HepG2 (cell line): ENCODE data around the gene IL1RAPL2.

Source experiments
- ARNTL ChIP-seq: sonication (generic); formaldehyde crosslinking; IDR thresholded peaks from 2 replicates; pipeline ENCODE4 v1.4.0; 2020; ENCODE audit warnings: mild to moderate bottlenecking, missing genetic modification reagents
- U2AF1 ChIP-seq: fragments of 200-400 bp; formaldehyde crosslinking; optimal IDR thresholded peaks from 2 replicates; pipeline ENCODE3; 2017; ENCODE audit warnings: mild to moderate bottlenecking, low read depth, low read length
- ZNF629 ChIP-seq: sonication (generic); formaldehyde crosslinking; conservative IDR thresholded peaks from 2 replicates; pipeline ENCODE4 v1.5.0; 2020; ENCODE audit warnings: missing genetic modification reagents

- TF ChIP-seq ZNF629 (CRISPR knock-in tag) (no peak), U2AF1 (no peak), ARNTL (CRISPR knock-in tag) (no peak)
Observed at GRCh38 chrX:104564335-104564734, 1.7 kb upstream of the IL1RAPL2 start.
